ENCODE measurements around the gene KCNG4. TPM values are rescaled to one million over a fixed set of nuclear protein-coding genes. Genes with fewer than 3 reads are reported as not detected.

Gene KCNG4
- total RNA-seq, 1 donor, result not detected

GRCh38 chr16:84183911-84184591 is 55.8 kb downstream of the KCNG4 start:
- DNase-seq (ENCODE audit: insufficient read length, low spot score, missing footprints), result peak; percentile 90
- peak; percentile 38 for TF ChIP-seq CTCF (IDR thresholded peaks at IDR 0.05; ENCODE audit: extremely low read depth, low read depth, low read length)
- Histone ChIP-seq H4K20me1 (ENCODE audit: insufficient read depth, low read length) (peaks cover 10% of the 10 kb centered on the region), H3K27me3 (ENCODE audit: insufficient read depth, low read length) (no peaks in the 10 kb centered on the region), H3K4me2 (ENCODE audit: insufficient read depth, low read length) (no peak overlapping the region), H3K4me1 (ENCODE audit: insufficient read depth, low read length) (no peaks in the 10 kb centered on the region), H3K27ac (ENCODE audit: low read depth, low read length) (no peak overlapping the region), H3K36me3 (ENCODE audit: insufficient read depth, low read length) (peaks cover 25% of the 10 kb centered on the region), H2AFZ (ENCODE audit: low read length) (no peak overlapping the region), H3K79me2 (ENCODE audit: insufficient read depth, low read length) (peaks cover 39% of the 10 kb centered on the region), H3K9me3 (ENCODE audit: low read depth, low read length) (no peaks in the 10 kb centered on the region), H3K4me3 (ENCODE audit: insufficient read depth, low read length) (no peak overlapping the region)

GRCh38 chr16:84183572-84183875 is 56.3 kb downstream of the KCNG4 start:
- Histone ChIP-seq H3K27ac (ENCODE audit: low read depth, low read length) (no peak overlapping the region), H3K79me2 (ENCODE audit: insufficient read depth, low read length) (peaks cover 39% of the 10 kb centered on the region), H3K9me3 (ENCODE audit: low read depth, low read length) (no peaks in the 10 kb centered on the region), H3K4me3 (ENCODE audit: insufficient read depth, low read length) (no peak overlapping the region), H3K27me3 (ENCODE audit: insufficient read depth, low read length) (no peaks in the 10 kb centered on the region), H2AFZ (ENCODE audit: low read length) (no peak overlapping the region), H3K4me1 (ENCODE audit: insufficient read depth, low read length) (no peaks in the 10 kb centered on the region), H3K4me2 (ENCODE audit: insufficient read depth, low read length) (no peak overlapping the region), H4K20me1 (ENCODE audit: insufficient read depth, low read length) (peaks cover 11% of the 10 kb centered on the region), H3K36me3 (ENCODE audit: insufficient read depth, low read length) (peaks cover 28% of the 10 kb centered on the region)
- peak; percentile 76 for DNase-seq (ENCODE audit: insufficient read length, low spot score, missing footprints)
- TF ChIP-seq CTCF (IDR thresholded peaks at IDR 0.05; ENCODE audit: extremely low read depth, low read depth, low read length), result no peak

GRCh38 chr16:84182680-84183571 is 56.9 kb downstream of the KCNG4 start:
- TF ChIP-seq CTCF (IDR thresholded peaks at IDR 0.05; ENCODE audit: extremely low read depth, low read depth, low read length), result no peak
- peak; percentile 86 for DNase-seq (ENCODE audit: insufficient read length, low spot score, missing footprints)
- Histone ChIP-seq H4K20me1 (ENCODE audit: insufficient read depth, low read length) (peaks cover 17% of the 10 kb centered on the region), H2AFZ (ENCODE audit: low read length) (no peak overlapping the region), H3K36me3 (ENCODE audit: insufficient read depth, low read length) (peaks cover 30% of the 10 kb centered on the region), H3K4me1 (ENCODE audit: insufficient read depth, low read length) (peaks cover 3% of the 10 kb centered on the region), H3K4me3 (ENCODE audit: insufficient read depth, low read length) (no peak overlapping the region), H3K27me3 (ENCODE audit: insufficient read depth, low read length) (no peaks in the 10 kb centered on the region), H3K79me2 (ENCODE audit: insufficient read depth, low read length) (peaks cover 39% of the 10 kb centered on the region), H3K27ac (ENCODE audit: low read depth, low read length) (no peak overlapping the region), H3K9me3 (ENCODE audit: low read depth, low read length) (no peaks in the 10 kb centered on the region), H3K4me2 (ENCODE audit: insufficient read depth, low read length) (no peak overlapping the region)

GRCh38 chr16:84182104-84182503 is 57.7 kb downstream of the KCNG4 start:
- TF ChIP-seq CTCF (IDR thresholded peaks at IDR 0.05; ENCODE audit: extremely low read depth, low read depth, low read length), result no peak
- Histone ChIP-seq H3K4me2 (ENCODE audit: insufficient read depth, low read length) (no peak overlapping the region), H3K79me2 (ENCODE audit: insufficient read depth, low read length) (peaks cover 39% of the 10 kb centered on the region), H4K20me1 (ENCODE audit: insufficient read depth, low read length) (peaks cover 19% of the 10 kb centered on the region), H3K36me3 (ENCODE audit: insufficient read depth, low read length) (peaks cover 30% of the 10 kb centered on the region), H3K27me3 (ENCODE audit: insufficient read depth, low read length) (no peaks in the 10 kb centered on the region), H3K9me3 (ENCODE audit: low read depth, low read length) (no peaks in the 10 kb centered on the region), H3K27ac (ENCODE audit: low read depth, low read length) (no peak overlapping the region), H2AFZ (ENCODE audit: low read length) (no peak overlapping the region), H3K4me3 (ENCODE audit: insufficient read depth, low read length) (no peak overlapping the region), H3K4me1 (ENCODE audit: insufficient read depth, low read length) (peaks cover 11% of the 10 kb centered on the region)
- no peak for DNase-seq (ENCODE audit: insufficient read length, low spot score, missing footprints)
